ENCODE data around the gene HAPLN3. TPM values are rescaled to one million over a fixed set of nuclear protein-coding genes. Genes with fewer than 3 reads are reported as not detected.

The HAPLN3 gene
- total and polyA plus RNA-seq, 2 donors (not counting 3 experiments of a cell fraction or from before 2014, with no cell fraction given): 57.6 to 130 TPM

DNA sequence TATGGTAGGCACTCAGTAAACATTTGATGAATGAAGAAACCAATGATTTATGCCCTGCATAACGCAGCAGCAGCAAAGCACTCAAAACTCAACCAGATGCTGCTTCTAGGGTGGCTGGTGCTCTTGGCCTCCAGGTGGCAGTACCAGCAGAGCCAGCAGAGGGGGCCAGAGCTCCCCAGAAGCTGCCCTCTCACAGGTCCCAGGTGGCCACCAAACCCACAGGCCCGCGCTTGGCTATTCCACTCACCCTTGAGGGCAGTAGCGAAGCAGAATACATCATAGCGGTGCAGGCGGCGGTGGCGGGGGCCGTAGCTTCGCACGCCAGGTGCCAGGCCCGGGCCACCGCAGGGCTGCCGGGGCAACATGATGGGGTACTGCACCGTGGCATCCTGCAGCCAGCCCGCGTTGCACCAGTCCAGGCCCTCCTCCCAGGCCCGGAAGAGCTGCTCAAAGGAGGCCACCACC, 16.6 kb downstream of the HAPLN3 start:
- intact Hi-C loops (cut with micrococcal nuclease) (loop anchor here (1.0 kb wide), 3 partner anchors 19 to 254 kb away; no protein-coding TSS in a partner anchor), dilution Hi-C loops (cut with MboI; ENCODE audit: extremely low pct_ligation_motif_present, low sequenced_read_pairs) (no loop called here)
- POLR2A ChIA-PET: no interaction called here
- Histone ChIP-seq H3K27me3 (ENCODE audit: control insufficient read depth in 2 of 2, insufficient read depth in 2 of 2, low read length in 2 of 2) (no peaks in the 10 kb centered on the region), H3K4me1 (ENCODE audit: control insufficient read depth, extremely low read depth, insufficient read depth, low read length) (no peaks in the 10 kb centered on the region), H3K9me1 (replicated peaks; ENCODE audit: control insufficient read depth, extremely low read depth, insufficient read depth, low read length) (no peaks in the 10 kb centered on the region), H2AFZ (ENCODE audit: low read depth, low read length) (no peak overlapping the region), H3K27ac (ENCODE audit: insufficient read depth, low read depth, low read length) (no peak overlapping the region), H3K4me2 (ENCODE audit: insufficient read depth, low read length) (no peak overlapping the region), H3K9ac (replicated peaks; ENCODE audit: extremely low read depth, insufficient read depth, low read length) (no peak overlapping the region), H3K4me3 (replicated peaks in 1 of 3; ENCODE audit: insufficient read depth in 1 of 3, low read depth in 1 of 3, low read length in 3 of 3) (no peak overlapping the region), H3K79me2 (ENCODE audit: control insufficient read depth, insufficient read depth, low read length) (no peaks in the 10 kb centered on the region), H3K36me3 (ENCODE audit: control insufficient read depth in 2 of 2, extremely low read depth in 1 of 2, insufficient read depth in 2 of 2, low read length in 2 of 2) (peaks cover 0 to 35% of the 10 kb centered on the region in 2 experiments), H3K9me3 (replicated peaks; ENCODE audit: control insufficient read depth, insufficient read depth, low read length) (no peaks in the 10 kb centered on the region), H4K20me1 (replicated peaks; ENCODE audit: control insufficient read depth, extremely low read depth, insufficient read depth, low read length) (no peaks in the 10 kb centered on the region)
- no TSS peak for BruUV-seq (replicated peaks)
- FAIRE-seq (no peak), DNase-seq (ENCODE audit: low read depth, low spot score) (peak; percentile 39)
- CTCF ChIA-PET: interaction anchor here (0.6 to 5.3 kb wide), 28 partner anchors 9 to 411 kb away, joined by 3 to 29 read pairs (median 6); partner anchors contain the start of genes AEN, HAPLN3, MFGE8 and MRPS11
- TF ChIP-seq POLR2A (IDR thresholded peaks at IDR 0.05; ENCODE audit: low read depth, low read length): no peak
- TF ChIP-seq, protein P1, sequence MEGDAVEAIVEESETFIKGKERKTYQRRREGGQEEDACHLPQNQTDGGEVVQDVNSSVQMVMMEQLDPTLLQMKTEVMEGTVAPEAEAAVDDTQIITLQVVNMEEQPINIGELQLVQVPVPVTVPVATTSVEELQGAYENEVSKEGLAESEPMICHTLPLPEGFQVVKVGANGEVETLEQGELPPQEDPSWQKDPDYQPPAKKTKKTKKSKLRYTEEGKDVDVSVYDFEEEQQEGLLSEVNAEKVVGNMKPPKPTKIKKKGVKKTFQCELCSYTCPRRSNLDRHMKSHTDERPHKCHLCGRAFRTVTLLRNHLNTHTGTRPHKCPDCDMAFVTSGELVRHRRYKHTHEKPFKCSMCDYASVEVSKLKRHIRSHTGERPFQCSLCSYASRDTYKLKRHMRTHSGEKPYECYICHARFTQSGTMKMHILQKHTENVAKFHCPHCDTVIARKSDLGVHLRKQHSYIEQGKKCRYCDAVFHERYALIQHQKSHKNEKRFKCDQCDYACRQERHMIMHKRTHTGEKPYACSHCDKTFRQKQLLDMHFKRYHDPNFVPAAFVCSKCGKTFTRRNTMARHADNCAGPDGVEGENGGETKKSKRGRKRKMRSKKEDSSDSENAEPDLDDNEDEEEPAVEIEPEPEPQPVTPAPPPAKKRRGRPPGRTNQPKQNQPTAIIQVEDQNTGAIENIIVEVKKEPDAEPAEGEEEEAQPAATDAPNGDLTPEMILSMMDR (IDR thresholded peaks at IDR 0.05; ENCODE audit: extremely low read depth in 1 of 2, insufficient read depth in 1 of 2, low read depth in 1 of 2, low read length in 2 of 2): peak; percentile 72 to 87

DNA sequence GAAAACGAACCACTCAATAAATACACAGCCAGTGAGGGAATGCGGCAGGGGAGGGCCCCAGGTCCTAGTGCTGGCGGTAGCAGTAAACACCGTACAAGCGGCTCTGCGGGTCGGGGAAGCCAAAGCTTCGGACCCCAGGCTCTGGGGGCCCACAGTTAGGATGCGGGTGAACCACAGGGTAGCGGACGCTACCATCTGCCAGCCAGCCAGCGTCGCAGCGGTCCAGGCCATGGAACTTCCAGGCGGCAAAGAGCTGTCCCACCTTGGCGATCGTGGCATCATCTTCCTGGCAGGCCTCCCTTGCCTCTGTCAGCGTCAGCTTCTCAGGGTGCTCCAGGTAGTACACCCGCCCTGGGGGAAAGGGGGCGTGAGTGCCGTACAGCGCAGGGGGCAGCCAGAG, 17.4 kb downstream of the HAPLN3 start:
- H3K27ac ChIP-seq (ENCODE audit: insufficient read depth, low read depth, low read length): no peak overlapping the region
- TF ChIP-seq POLR2A (IDR thresholded peaks at IDR 0.05; ENCODE audit: low read depth, low read length) (no peak), MYC (IDR thresholded peaks at IDR 0.05; ENCODE audit: low read depth, low read length) (no peak), POLR2AphosphoS5 (IDR thresholded peaks at IDR 0.05; ENCODE audit: insufficient read depth, low read depth, low read length) (no peak), FOS (IDR thresholded peaks at IDR 0.05; ENCODE audit: borderline replicate concordance, insufficient read depth, low read length) (no peak), EZH2 (IDR thresholded peaks at IDR 0.05; ENCODE audit: borderline replicate concordance, low read depth, low read length, severe bottlenecking) (no peak), GATA2 (IDR thresholded peaks at IDR 0.05; ENCODE audit: insufficient read depth, insufficient read length, low read depth, low read length) (no peak), JUN (IDR thresholded peaks at IDR 0.05; ENCODE audit: borderline replicate concordance, insufficient read depth, insufficient read length, low read depth) (no peak)
- TF ChIP-seq, protein P1 (IDR thresholded peaks at IDR 0.05; ENCODE audit: extremely low read depth in 1 of 2, insufficient read depth in 1 of 2, low read depth in 1 of 2, low read length in 2 of 2): no peak
- no peaks in the 10 kb centered on the region for H3K27me3 ChIP-seq (ENCODE audit: control insufficient read depth in 2 of 2, insufficient read depth in 2 of 2, low read length in 2 of 2)
- no TSS peak for BruUV-seq (replicated peaks)
- no peak overlapping the region for H2AFZ ChIP-seq (ENCODE audit: low read depth, low read length)
- no peak overlapping the region for H3K9ac ChIP-seq (replicated peaks; ENCODE audit: extremely low read depth, insufficient read depth, low read length)
- intact Hi-C loops (cut with micrococcal nuclease) (loop anchor here (1.0 kb wide), 3 partner anchors 19 to 254 kb away; no protein-coding TSS in a partner anchor), dilution Hi-C loops (cut with MboI; ENCODE audit: extremely low pct_ligation_motif_present, low sequenced_read_pairs) (no loop called here)
- peaks cover 0 to 35% of the 10 kb centered on the region in 2 experiments for H3K36me3 ChIP-seq (ENCODE audit: control insufficient read depth in 2 of 2, extremely low read depth in 1 of 2, insufficient read depth in 2 of 2, low read length in 2 of 2)
- H3K4me3 ChIP-seq (replicated peaks in 1 of 3; ENCODE audit: insufficient read depth in 1 of 3, low read depth in 1 of 3, low read length in 3 of 3): no peak overlapping the region
- H4K20me1 ChIP-seq (replicated peaks; ENCODE audit: control insufficient read depth, extremely low read depth, insufficient read depth, low read length): no peaks in the 10 kb centered on the region
- H3K9me1 ChIP-seq (replicated peaks; ENCODE audit: control insufficient read depth, extremely low read depth, insufficient read depth, low read length): no peaks in the 10 kb centered on the region
- no peak overlapping the region for H3K4me2 ChIP-seq (ENCODE audit: insufficient read depth, low read length)
- no peak for DNase-seq (ENCODE audit: low read depth, low spot score)
- ChIA-PET POLR2A (no interaction called here), CTCF (interaction anchor here (1.0 to 5.3 kb wide), 13 partner anchors 8 to 410 kb away, joined by 3 to 29 read pairs (median 18); partner anchors contain the start of gene MRPS11)
- no peak for FAIRE-seq
- H3K9me3 ChIP-seq (replicated peaks; ENCODE audit: control insufficient read depth, insufficient read depth, low read length): no peaks in the 10 kb centered on the region
- no peaks in the 10 kb centered on the region for H3K4me1 ChIP-seq (ENCODE audit: control insufficient read depth, extremely low read depth, insufficient read depth, low read length)
- no peaks in the 10 kb centered on the region for H3K79me2 ChIP-seq (ENCODE audit: control insufficient read depth, insufficient read depth, low read length)
